Measurements from ENCODE around the gene HOXC10. TPM values are rescaled to one million over a fixed set of nuclear protein-coding genes. Genes with fewer than 3 reads are reported as not detected.

Gene HOXC10
- total and polyA plus RNA-seq, 4 donors: 0.18 TPM; not detected in 3

DNA sequence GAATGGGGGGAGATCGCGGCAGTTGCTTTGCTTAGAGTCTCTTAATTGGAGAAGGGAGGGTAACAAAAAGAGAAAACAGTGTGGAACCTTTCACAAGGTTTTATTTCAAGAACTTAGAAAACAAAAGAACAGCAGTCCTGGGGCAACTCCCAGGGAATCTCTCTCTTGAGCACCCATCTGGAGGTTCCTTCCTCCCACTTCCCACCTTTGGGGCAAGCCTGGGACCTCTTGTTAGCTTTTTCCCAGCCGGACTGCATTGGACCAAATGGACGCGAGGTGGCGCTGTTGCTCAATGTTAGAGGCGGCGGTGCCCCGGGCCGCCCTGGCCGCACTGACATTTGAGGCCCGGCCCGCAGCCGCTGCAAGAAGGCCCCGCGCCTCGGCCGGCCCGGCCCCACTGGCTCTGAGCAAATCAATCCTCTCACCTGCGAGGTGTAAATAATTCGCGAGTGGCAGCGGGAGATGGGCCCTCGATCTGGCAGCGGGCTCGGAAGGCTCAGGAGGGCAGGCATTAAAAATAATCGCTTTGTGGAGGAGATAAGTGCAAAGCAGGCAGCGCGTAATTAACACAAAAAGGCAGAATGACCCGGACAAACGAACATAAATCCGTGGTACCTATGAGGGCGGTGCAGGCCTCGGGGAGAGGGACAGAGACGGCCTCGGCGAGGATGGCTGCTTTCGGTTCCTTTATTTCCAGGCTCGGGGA is 21.1 kb downstream of the HOXC10 start:
- H3K4me3 ChIP-seq: no peak overlapping the region
- 2 to 4% methylated on average over 39 of the region's 39 CpGs for WGBS, 2 donors
- DNase-seq (peak; percentile 89 to 91 (median 90)), ATAC-seq (ENCODE audit: insufficient read depth, low FRiP score) (peak; percentile 90)
- peak; percentile 95 for TF ChIP-seq CTCF (IDR thresholded peaks at IDR 0.05; ENCODE audit: control extremely low read depth, extremely low read depth)
- H3K27me3 ChIP-seq (ENCODE audit: control insufficient read depth in 3 of 3, insufficient read depth in 3 of 3, low read length in 2 of 3): peaks cover 9 to 96% (median 83%) of the 10 kb centered on the region in 3 donors
- H3K4me1 ChIP-seq (ENCODE audit: control insufficient read depth in 5 of 5, insufficient read depth in 5 of 5, low read length in 5 of 5): peaks cover 0 to 20% (median 3%) of the 10 kb centered on the region in 5 donors
- no peaks in the 10 kb centered on the region for H3K36me3 ChIP-seq (ENCODE audit: control insufficient read depth in 4 of 4, insufficient read depth in 4 of 4, low read length in 4 of 4)
- H3K27ac ChIP-seq (ENCODE audit: low read depth in 1 of 2, low read length in 1 of 2): no peak overlapping the region
- peaks cover 0 to 3% (median 0%) of the 10 kb centered on the region in 4 donors for H3K9me3 ChIP-seq (ENCODE audit: control insufficient read depth in 4 of 4, insufficient read depth in 3 of 4, low read length in 3 of 4)
- peak overlapping the region in 1 of 2 donors; percentile 59 for H3K9ac ChIP-seq (ENCODE audit: insufficient read depth in 1 of 2, low read length in 2 of 2)

DNA sequence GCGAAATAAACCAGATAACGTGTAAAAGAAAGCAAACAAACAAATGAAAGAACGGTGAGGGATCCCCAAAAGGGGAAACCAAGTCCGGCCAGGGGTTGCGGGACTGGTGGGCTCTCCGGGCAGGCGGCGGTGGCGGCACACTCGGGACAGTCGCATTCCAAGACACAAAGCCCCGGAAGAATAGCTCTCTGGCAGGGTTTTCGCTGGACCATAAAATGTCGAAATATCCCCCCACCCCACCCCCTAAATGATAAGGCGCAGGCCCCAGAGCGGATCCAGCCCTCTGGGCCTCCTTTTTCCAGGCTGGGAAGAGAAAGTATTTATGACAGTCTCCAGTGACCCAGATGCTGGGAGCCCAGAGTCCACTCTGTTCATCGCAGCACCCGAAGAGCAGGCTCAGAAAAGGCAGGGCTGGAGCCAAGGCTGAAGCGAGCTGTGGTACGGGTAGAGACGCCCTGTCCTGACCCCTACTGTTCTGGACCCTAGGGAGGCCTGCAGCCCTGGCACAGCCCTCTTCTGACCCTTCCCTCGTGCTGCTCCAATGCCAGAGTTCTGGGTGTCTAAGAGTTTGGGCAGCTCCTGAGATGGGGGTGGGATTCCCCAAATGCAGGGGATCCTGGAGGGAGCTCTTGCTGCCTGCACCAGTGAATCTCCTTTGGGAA is 21.7 kb downstream of the HOXC10 start:
- H3K36me3 ChIP-seq (ENCODE audit: control insufficient read depth in 4 of 4, insufficient read depth in 4 of 4, low read length in 4 of 4): no peaks in the 10 kb centered on the region
- H3K27ac ChIP-seq (ENCODE audit: low read depth in 1 of 2, low read length in 1 of 2): no peak overlapping the region
- no peak overlapping the region for H3K4me3 ChIP-seq
- TF ChIP-seq CTCF (IDR thresholded peaks at IDR 0.05; ENCODE audit: control extremely low read depth, extremely low read depth): no peak
- ATAC-seq (ENCODE audit: insufficient read depth, low FRiP score) (no peak), DNase-seq (peak in 1 of 3 donors; percentile 54)
- H3K9me3 ChIP-seq (ENCODE audit: control insufficient read depth in 4 of 4, insufficient read depth in 3 of 4, low read length in 3 of 4): peaks cover 0 to 3% (median 0%) of the 10 kb centered on the region in 4 donors
- H3K9ac ChIP-seq (ENCODE audit: insufficient read depth in 1 of 2, low read length in 2 of 2): peak overlapping the region in 1 of 2 donors; percentile 59
- peaks cover 9 to 97% (median 85%) of the 10 kb centered on the region in 3 donors for H3K27me3 ChIP-seq (ENCODE audit: control insufficient read depth in 3 of 3, insufficient read depth in 3 of 3, low read length in 2 of 3)
- 15 to 20% methylated on average over 22 of the region's 22 CpGs for WGBS, 2 donors
- H3K4me1 ChIP-seq (ENCODE audit: control insufficient read depth in 5 of 5, insufficient read depth in 5 of 5, low read length in 5 of 5): peaks cover 0 to 20% (median 3%) of the 10 kb centered on the region in 5 donors

DNA sequence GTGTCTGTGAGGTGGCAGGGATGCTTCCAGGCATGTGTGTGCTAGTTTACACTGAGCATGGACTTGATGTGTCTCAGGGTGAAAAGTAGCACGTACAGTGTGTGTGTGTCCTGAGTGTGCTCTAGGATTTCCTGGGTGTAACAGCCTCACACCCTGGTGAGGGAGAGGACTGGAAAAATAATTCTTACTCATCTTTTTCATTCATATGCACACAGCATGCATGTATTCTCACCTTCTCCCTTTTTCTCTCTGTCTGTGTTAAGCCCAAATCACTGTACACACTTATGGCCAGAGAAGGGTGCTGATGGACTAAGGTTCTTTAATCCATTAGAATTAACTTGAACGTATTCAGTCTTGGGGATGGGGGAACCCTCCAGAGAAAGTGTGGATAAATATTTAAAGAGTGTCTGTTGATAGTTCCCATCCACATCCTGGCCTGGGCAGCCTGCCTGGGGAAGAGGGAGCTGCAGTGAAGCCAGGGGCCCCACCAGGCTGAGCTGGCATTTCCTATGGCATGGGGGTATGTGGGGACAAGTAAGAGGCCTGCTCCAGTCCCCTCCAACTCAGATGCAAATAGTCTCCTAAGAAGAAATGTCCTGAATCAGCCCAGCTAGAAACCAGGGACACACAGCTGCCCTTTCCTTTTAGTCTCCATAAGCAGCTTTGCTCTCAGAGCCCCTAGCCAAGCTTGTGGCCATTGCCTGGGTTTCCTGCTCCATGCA is 22.8 kb downstream of the HOXC10 start:
- DNase-seq (no peak), ATAC-seq (ENCODE audit: insufficient read depth, low FRiP score) (no peak)
- no peak overlapping the region for H3K27ac ChIP-seq (ENCODE audit: low read depth in 1 of 2, low read length in 1 of 2)
- H3K9ac ChIP-seq (ENCODE audit: insufficient read depth in 1 of 2, low read length in 2 of 2): no peak overlapping the region
- no peak overlapping the region for H3K4me3 ChIP-seq
- H3K4me1 ChIP-seq (ENCODE audit: control insufficient read depth in 5 of 5, insufficient read depth in 5 of 5, low read length in 5 of 5): peaks cover 0 to 20% (median 3%) of the 10 kb centered on the region in 5 donors
- peaks cover 9 to 96% (median 87%) of the 10 kb centered on the region in 3 donors for H3K27me3 ChIP-seq (ENCODE audit: control insufficient read depth in 3 of 3, insufficient read depth in 3 of 3, low read length in 2 of 3)
- 31 to 47% methylated on average over 2 of the region's 2 CpGs for WGBS, 2 donors
- H3K36me3 ChIP-seq (ENCODE audit: control insufficient read depth in 4 of 4, insufficient read depth in 4 of 4, low read length in 4 of 4): no peaks in the 10 kb centered on the region
- peaks cover 0 to 3% (median 0%) of the 10 kb centered on the region in 4 donors for H3K9me3 ChIP-seq (ENCODE audit: control insufficient read depth in 4 of 4, insufficient read depth in 3 of 4, low read length in 3 of 4)
- TF ChIP-seq CTCF (IDR thresholded peaks at IDR 0.05; ENCODE audit: control extremely low read depth, extremely low read depth): no peak

Data from lung (tissue), 12 donors.